HCT116 (cell line): ENCODE results near the gene PIH1D1. TPM values are rescaled to one million over a fixed set of nuclear protein-coding genes. Genes with fewer than 3 reads are reported as not detected.

Source experiments
- ATAC-seq: fragments of 200-7000 bp; cut with Tn5 transposase; 2 replicates; pipeline ENCODE4 v1.9.1; 2020; ENCODE audit warnings: mild to moderate bottlenecking, moderate library complexity
- BruUV-seq: library from RNA; stranded (reverse); fragments of 400-500 nt; replicated peaks from 2 replicates; lab custom pipeline; 2021; lab: Mats Ljungman, UMichigan
- CTCF ChIA-PET: fragments of 300-600 bp; sonication (Branson Sonifier 250); formaldehyde crosslinking; loops from one replicate; lab custom pipeline; 2021; ENCODE audit warnings: antibody characterized with exemption; lab: Charles Lee
- POLR2A ChIA-PET: fragments of 300-600, 350-600 bp; sonication (Branson Sonifier 250); formaldehyde crosslinking; loops from one replicate; lab custom pipeline; 2021; ENCODE audit warnings: antibody characterized with exemption; lab: Charles Lee
- RAD21 ChIA-PET, 2 experiments: fragments of 300-600 bp; sonication (Branson Sonifier 250); formaldehyde crosslinking; loops; one replicate each; lab custom pipeline; 2023; ENCODE audit warnings: low total read pairs in 2 of 2; ENCODE audit not compliant: uncharacterized antibody in 2 of 2, unreplicated experiment in 2 of 2, low non-redundant PET in 1 of 2; lab: Charles Lee
- DNase-seq: peaks from one replicate; pipeline ENCODE4 v3.0.0-alpha.2; 2010; ENCODE audit warnings: low read depth, low spot score
- H2AFZ ChIP-seq: fragments of 200-600 bp; shearing (Covaris generic), sonication (generic); 2 replicates; pipeline ENCODE4 v1.6.1; 2017; ENCODE audit warnings: low read depth, mixed run types, mixed read lengths, antibody characterized with exemption, low read length; ENCODE audit not compliant: poor library complexity, severe bottlenecking
- H3K27ac ChIP-seq: 2 replicates; pipeline ENCODE4 v1.5.1; 2012; ENCODE audit warnings: low read depth, low read length
- H3K27me3 ChIP-seq: fragments of 200-600 bp; sonication (generic); 2 replicates; pipeline ENCODE4 v1.6.1; 2016; ENCODE audit warnings: mixed run types, low read length, mixed read lengths; ENCODE audit not compliant: insufficient read depth
- H3K36me3 ChIP-seq, 2 experiments: fragments of 200-500 bp in 1 of 2; fragments of 200-600 bp in 1 of 2; sonication (Bioruptor generic) in 1 of 2; sonication (generic) in 1 of 2; 2 replicates each; pipeline versions ENCODE4 v1.5.1 to v1.6.1; 2014 to 2016; ENCODE audit warnings: low read length in 2 of 2, inconsistent platforms in 1 of 2, mixed read lengths in 1 of 2, mixed run types in 1 of 2; ENCODE audit not compliant: insufficient read depth in 2 of 2, control insufficient read depth in 1 of 2
- H3K4me1 ChIP-seq, 2 experiments: fragments of 200-600 bp in 1 of 2; sonication (generic) in 1 of 2; 2 replicates each; pipeline versions ENCODE4 v1.5.1 to v1.6.1; 2012 to 2017; ENCODE audit warnings: low read length in 2 of 2, inconsistent platforms in 1 of 2, mild to moderate bottlenecking in 1 of 2, mixed read lengths in 1 of 2, mixed run types in 1 of 2, moderate library complexity in 1 of 2; ENCODE audit not compliant: insufficient read depth in 2 of 2, control insufficient read depth in 1 of 2
- H3K4me2 ChIP-seq: fragments of 200-600 bp; sonication (generic); 2 replicates; pipeline ENCODE4 v1.6.1; 2017; ENCODE audit warnings: mixed run types, low read length, mixed read lengths
- H3K4me3 ChIP-seq, 2 experiments: fragments of 200-600 bp in 1 of 2; sonication (generic) in 1 of 2; replicated peaks in 1 of 2; 2 replicates each; pipeline ENCODE4 v1.5.1; 2011 to 2016; ENCODE audit warnings: low read length in 2 of 2, control low read depth in 1 of 2, low read depth in 1 of 2, mild to moderate bottlenecking in 1 of 2, mixed read lengths in 1 of 2, mixed run types in 1 of 2
- H3K79me2 ChIP-seq: fragments of 200-600 bp; sonication (generic); 2 replicates; pipeline ENCODE4 v1.6.1; 2017; ENCODE audit warnings: mild to moderate bottlenecking, mixed run types, low read length, moderate library complexity, mixed read lengths; ENCODE audit not compliant: insufficient read depth
- H3K9ac ChIP-seq: fragments of 200-600 bp; sonication (generic); 2 replicates; pipeline ENCODE4 v1.6.1; 2016; ENCODE audit warnings: low read length, mixed read lengths
- H3K9me2 ChIP-seq: fragments of 200-600 bp; sonication (generic), shearing (Covaris generic); 2 replicates; pipeline ENCODE4 v1.6.1; 2017; ENCODE audit warnings: mixed run types, mild to moderate bottlenecking, moderate library complexity; ENCODE audit not compliant: insufficient read depth
- H3K9me3 ChIP-seq, 2 experiments: fragments of 200-500 bp in 1 of 2; fragments of 200-600 bp in 1 of 2; sonication (Bioruptor generic) in 1 of 2; sonication (generic) in 1 of 2; 2 replicates each; pipeline ENCODE4 v1.6.1; 2014 to 2017; ENCODE audit warnings: low read length in 2 of 2, mixed read lengths in 2 of 2, inconsistent platforms in 1 of 2, low read depth in 1 of 2, mild to moderate bottlenecking in 1 of 2, mixed run types in 1 of 2, moderate library complexity in 1 of 2; ENCODE audit not compliant: control insufficient read depth in 1 of 2, insufficient read depth in 1 of 2
- H4K20me1 ChIP-seq: fragments of 200-600 bp; sonication (generic), shearing (Covaris generic); 2 replicates; pipeline ENCODE4 v1.6.1; 2017; ENCODE audit warnings: mixed run types, mild to moderate bottlenecking, moderate library complexity; ENCODE audit not compliant: insufficient read depth
- ATF3 ChIP-seq: IDR thresholded peaks from 2 replicates; pipeline ENCODE4 v1.6.1; 2012
- CBX3 ChIP-seq: IDR thresholded peaks from 2 replicates; pipeline ENCODE4 v1.6.1; 2012; ENCODE audit warnings: low read depth
- CTCF ChIP-seq, 3 experiments: fragments of 200-600 bp in 1 of 3; sonication (generic) in 1 of 3; IDR thresholded peaks in 2 of 3; conservative IDR thresholded peaks in 1 of 3; 2 replicates each; pipeline ENCODE4 v1.5.1; 2012 to 2017; ENCODE audit warnings: low read depth in 2 of 3, low read length in 2 of 3, antibody characterized with exemption in 1 of 3, borderline replicate concordance in 1 of 3, control low read depth in 1 of 3, mild to moderate bottlenecking in 1 of 3, mixed read lengths in 1 of 3, mixed run types in 1 of 3, moderate library complexity in 1 of 3; ENCODE audit not compliant: insufficient read depth in 1 of 3
- ELF1 ChIP-seq: IDR thresholded peaks from 2 replicates; pipeline ENCODE4 v1.6.1; 2012; ENCODE audit warnings: low read depth, borderline replicate concordance
- EZH2 ChIP-seq: fragments of 200-600 bp; sonication (generic); IDR thresholded peaks from 2 replicates; pipeline ENCODE4 v1.6.1; 2017; ENCODE audit warnings: antibody characterized with exemption, mixed run types
- EZH2phosphoT487 ChIP-seq: fragments of 200-600 bp; IDR thresholded peaks from 2 replicates; pipeline ENCODE4 v1.6.1; 2018; ENCODE audit warnings: antibody characterized with exemption, borderline replicate concordance
- FOSL1 ChIP-seq: IDR thresholded peaks from 2 replicates; pipeline ENCODE4 v1.6.1; 2012; ENCODE audit warnings: low read depth
- JUND ChIP-seq: IDR thresholded peaks from 2 replicates; pipeline ENCODE4 v1.6.1; 2012
- POLR2A ChIP-seq: IDR thresholded peaks from 2 replicates; pipeline ENCODE4 v1.7.0; 2011; ENCODE audit warnings: borderline replicate concordance; ENCODE audit not compliant: insufficient read depth, insufficient read length; ENCODE audit errors: extremely low read depth
- POLR2AphosphoS5 ChIP-seq: IDR thresholded peaks from 2 replicates; pipeline ENCODE4 v1.6.1; 2011; ENCODE audit warnings: mild to moderate bottlenecking, low read depth, low read length, moderate library complexity
- RAD21 ChIP-seq: IDR thresholded peaks from 2 replicates; pipeline ENCODE4 v1.6.1; 2012; ENCODE audit warnings: low read depth, mild to moderate bottlenecking
- SIN3A ChIP-seq: IDR thresholded peaks from 2 replicates; pipeline ENCODE4 v1.6.1; 2012; ENCODE audit warnings: low read depth
- SP1 ChIP-seq: IDR thresholded peaks from 2 replicates; pipeline ENCODE4 v1.6.1; 2012; ENCODE audit warnings: low read depth
- SRF ChIP-seq: IDR thresholded peaks from 2 replicates; pipeline ENCODE4 v1.6.1; 2012; ENCODE audit warnings: low read depth
- ZBTB33 ChIP-seq: IDR thresholded peaks from 2 replicates; pipeline ENCODE4 v1.6.1; 2011; ENCODE audit warnings: mild to moderate bottlenecking, low read length, moderate library complexity; ENCODE audit not compliant: insufficient replicate concordance; ENCODE audit errors: extremely low read depth
- ZNF274 ChIP-seq: fragments of 200-500 bp; sonication (Bioruptor generic); IDR thresholded peaks from 2 replicates; pipeline ENCODE4 v1.6.1; 2014; ENCODE audit warnings: mild to moderate bottlenecking, low read depth, low read length, inconsistent platforms
- intact Hi-C: fragments of 100-400 bp; cut with micrococcal nuclease; formaldehyde crosslinking; loops from 2 replicates; pipeline ENCODE4 v1.10.0; 2022
- total RNA-seq: library from RNA; stranded (reverse); gene quantifications from one replicate; pipeline ENCODE4 v1.2.1, GENCODE V29; 2021; ENCODE audit not compliant: unreplicated experiment

The PIH1D1 gene
- total RNA-seq, 1 experiment from 2014 or later: 152 TPM

- ATAC-seq (no peak), DNase-seq (no peak)
- intact Hi-C loops: no loop called here
- peaks cover 20% of the 10 kb centered on the region; the same call in 1 of the 2 replicates for H3K27me3 ChIP-seq
- no peaks in the 10 kb centered on the region for H4K20me1 ChIP-seq
- no peaks in the 10 kb centered on the region for H3K79me2 ChIP-seq
- H3K4me3 ChIP-seq: no peak overlapping the region
- H3K4me2 ChIP-seq: no peak overlapping the region
- peaks cover 0 to 5% of the 10 kb centered on the region in 2 experiments; a peak in 1 of 4 replicates for H3K4me1 ChIP-seq
- no peak overlapping the region for H3K9ac ChIP-seq
- H3K9me2 ChIP-seq: no peaks in the 10 kb centered on the region
- BruUV-seq: no TSS peak
- TF ChIP-seq JUND (no peak), EZH2phosphoT487 (no peak), EZH2 (no peak)
- POLR2A ChIA-PET: no interaction called here
- CTCF ChIA-PET: no interaction called here
- no peak overlapping the region for H3K27ac ChIP-seq
- no peaks in the 10 kb centered on the region for H3K36me3 ChIP-seq
- RAD21 ChIA-PET: no interaction called here
- H3K9me3 ChIP-seq: no peaks in the 10 kb centered on the region
- no peak overlapping the region for H2AFZ ChIP-seq
Measured at GRCh38 chr19:49418511-49418910, 33.1 kb downstream of the PIH1D1 start.

- Histone ChIP-seq H3K27ac (no peak overlapping the region), H3K9me2 (no peaks in the 10 kb centered on the region), H3K9me3 (no peaks in the 10 kb centered on the region), H3K4me2 (no peak overlapping the region), H3K27me3 (peaks cover 20% of the 10 kb centered on the region; the same call in 1 of the 2 replicates), H3K36me3 (no peaks in the 10 kb centered on the region), H2AFZ (no peak overlapping the region), H4K20me1 (no peaks in the 10 kb centered on the region), H3K79me2 (no peaks in the 10 kb centered on the region), H3K4me3 (no peak overlapping the region), H3K9ac (no peak overlapping the region), H3K4me1 (peaks cover 0 to 5% of the 10 kb centered on the region in 2 experiments; a peak in 1 of 4 replicates)
- TF ChIP-seq POLR2AphosphoS5 (no peak), ZBTB33 (no peak), RAD21 (no peak), POLR2A (no peak), ATF3 (no peak), CBX3 (no peak), FOSL1 (no peak), CTCF (IDR thresholded peaks at IDR 0.05 in 2 of 3, conservative IDR thresholded peaks at IDR 0.05 in 1 of 3; ENCODE audit: borderline replicate concordance in 1 of 3, insufficient read depth in 1 of 3, low read depth in 2 of 3, low read length in 2 of 3) (no peak), SRF (no peak), SIN3A (no peak), ZNF274 (no peak), ELF1 (no peak), EZH2phosphoT487 (no peak), SP1 (no peak)
- CTCF ChIA-PET: no interaction called here
- POLR2A ChIA-PET: no interaction called here
- RAD21 ChIA-PET: interaction anchor here in 1 of 2 experiments (0.6 kb wide), 1 partner anchor 13 kb away, joined by 4 read pairs; no protein-coding TSS in a partner anchor
- ATAC-seq (no peak), DNase-seq (no peak)
- no TSS peak for BruUV-seq
- intact Hi-C loops: no loop called here
Measured at GRCh38 chr19:49417088-49417487, 34.5 kb downstream of the PIH1D1 start.
